ENCODE results near the gene CD74.
A peak's percentile ranks its signal among the peaks of the same experiment; 100 is the strongest.

CD74 gene

DNA sequence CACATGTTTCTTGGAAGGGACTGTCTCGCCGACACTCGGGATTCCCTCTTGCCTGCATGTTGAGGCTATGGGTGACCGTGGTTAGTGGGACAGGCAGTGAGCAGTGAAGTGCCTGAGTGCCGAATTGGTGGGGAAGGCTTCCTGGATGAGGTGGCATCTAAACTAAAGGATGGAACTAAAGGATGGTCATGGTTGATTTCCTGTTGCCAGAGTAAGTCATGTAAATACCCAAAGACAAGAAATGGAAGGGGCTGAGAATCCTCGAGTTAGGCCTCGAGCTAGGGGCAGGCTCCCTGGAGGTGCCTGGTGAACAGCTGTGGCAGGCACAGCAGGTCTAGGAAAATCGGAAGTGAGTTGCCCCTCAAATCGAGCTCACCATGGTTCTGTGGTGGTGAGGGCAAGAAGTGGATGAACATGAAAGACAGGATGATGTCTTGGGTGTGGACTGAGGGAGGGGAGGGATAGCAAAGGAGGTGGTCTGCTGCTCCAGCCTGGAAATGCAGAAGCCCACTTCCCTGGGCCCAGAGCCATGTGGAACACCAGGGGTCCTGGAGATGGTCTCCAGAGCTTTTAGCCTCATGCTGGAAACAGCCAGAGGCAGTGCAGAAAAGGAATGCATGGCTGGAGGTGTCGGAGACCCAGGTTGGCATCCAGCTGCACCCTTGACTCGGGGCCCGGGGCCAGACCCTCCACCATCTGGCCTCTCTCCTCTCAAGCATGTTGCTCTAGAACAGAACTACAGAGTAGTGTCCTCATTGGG lies 12.2 kb downstream of the CD74 start:
- DNase-seq, result peak; percentile 33
- H3K4me3 Mint-ChIP-seq, result peak overlapping the region; percentile 23 to 70
- no peaks in the 10 kb centered on the region for H3K9me3 Mint-ChIP-seq
- ATAC-seq (replicated peaks), result peak; percentile 3 to 13
- peaks cover 54 to 84% of the 10 kb centered on the region in 2 donors for H3K36me3 Mint-ChIP-seq
- peaks cover 53 to 62% of the 10 kb centered on the region in 2 donors for H3K4me1 Mint-ChIP-seq
- peak overlapping the region; percentile 98 for H3K27ac Mint-ChIP-seq
- peaks cover 0 to 6% of the 10 kb centered on the region in 2 donors for H3K27me3 Mint-ChIP-seq

DNA sequence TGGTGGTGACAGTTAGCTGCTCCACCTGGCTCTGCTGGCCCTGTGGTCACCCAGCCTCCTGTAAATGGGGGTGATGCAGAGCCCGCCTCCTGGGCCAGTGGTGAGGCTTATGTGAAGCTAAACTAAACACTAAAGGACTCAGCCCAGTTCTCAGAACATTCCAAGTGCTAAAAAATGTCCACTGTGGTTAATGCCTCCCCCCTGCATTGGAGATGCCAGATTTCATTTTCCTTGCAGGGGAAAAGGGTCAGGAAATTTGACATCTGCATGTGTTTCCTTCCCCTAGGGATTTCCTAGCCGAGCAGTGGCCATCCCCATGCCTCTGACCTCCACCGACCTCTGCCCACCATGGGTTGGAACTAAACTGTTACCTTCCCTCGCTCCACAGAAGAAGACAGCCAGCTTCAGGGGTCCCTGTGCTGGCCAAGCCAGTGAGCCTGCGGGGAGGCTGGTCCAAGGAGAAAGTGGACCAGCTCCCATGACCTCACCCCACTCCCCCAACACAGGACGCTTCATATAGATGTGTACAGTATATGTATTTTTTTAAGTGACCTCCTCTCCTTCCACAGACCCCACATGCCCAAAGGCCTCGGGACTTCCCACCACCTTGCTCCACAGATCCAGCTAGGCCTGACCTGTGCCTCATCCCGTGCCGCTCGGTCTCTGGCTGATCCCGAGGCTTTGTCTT lies 13.0 kb downstream of the CD74 start:
- DNase-seq (peak; percentile 49), ATAC-seq (replicated peaks) (peak; percentile 23 to 33)
- Mint-ChIP-seq H3K9me3 (no peaks in the 10 kb centered on the region), H3K36me3 (peaks cover 54 to 81% of the 10 kb centered on the region in 2 donors), H3K27me3 (peaks cover 0 to 6% of the 10 kb centered on the region in 2 donors), H3K4me3 (peak overlapping the region; percentile 66 to 70), H3K4me1 (peaks cover 49 to 62% of the 10 kb centered on the region in 2 donors), H3K27ac (peak overlapping the region; percentile 98)

DNA sequence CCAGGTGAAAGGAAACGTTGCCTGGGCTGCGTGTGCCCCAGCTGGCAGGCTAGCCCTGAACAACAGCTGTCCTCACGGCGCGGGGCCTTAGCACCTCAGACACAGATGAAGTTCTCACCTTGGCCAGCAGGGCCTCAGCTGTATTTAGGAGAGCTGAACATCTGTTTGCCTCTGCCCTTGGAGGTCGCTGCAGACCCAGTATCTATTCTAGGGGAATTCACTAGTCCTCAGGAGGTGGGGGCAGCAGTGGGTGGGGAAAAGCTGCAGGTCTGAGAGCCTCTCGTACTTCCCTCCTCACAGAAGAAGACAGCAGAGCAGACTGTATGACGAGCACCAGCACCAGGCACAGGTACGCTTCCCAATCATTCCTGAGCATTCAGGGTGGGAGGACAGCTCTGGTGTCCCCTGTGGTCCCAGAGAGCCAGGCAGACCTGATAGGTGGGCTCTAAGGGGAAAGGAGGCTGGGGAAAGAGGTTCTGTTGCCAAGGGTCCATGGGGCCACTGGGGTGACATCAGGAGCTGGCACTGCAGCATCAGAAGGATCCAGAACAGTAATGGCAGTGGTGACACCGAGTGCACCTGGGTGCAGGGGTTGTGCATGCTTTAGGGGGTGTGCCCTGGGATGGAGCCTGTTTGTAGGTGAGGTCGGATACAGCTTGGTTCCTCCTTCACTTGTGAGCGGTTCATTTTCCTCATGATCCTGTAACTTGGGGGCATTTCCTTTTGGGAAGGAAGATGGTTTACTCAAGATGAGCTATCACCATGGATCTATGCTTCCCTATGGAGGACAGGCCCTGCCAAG lies 13.8 kb downstream of the CD74 start:
- H3K27ac Mint-ChIP-seq, result peak overlapping the region; percentile 98

DNA sequence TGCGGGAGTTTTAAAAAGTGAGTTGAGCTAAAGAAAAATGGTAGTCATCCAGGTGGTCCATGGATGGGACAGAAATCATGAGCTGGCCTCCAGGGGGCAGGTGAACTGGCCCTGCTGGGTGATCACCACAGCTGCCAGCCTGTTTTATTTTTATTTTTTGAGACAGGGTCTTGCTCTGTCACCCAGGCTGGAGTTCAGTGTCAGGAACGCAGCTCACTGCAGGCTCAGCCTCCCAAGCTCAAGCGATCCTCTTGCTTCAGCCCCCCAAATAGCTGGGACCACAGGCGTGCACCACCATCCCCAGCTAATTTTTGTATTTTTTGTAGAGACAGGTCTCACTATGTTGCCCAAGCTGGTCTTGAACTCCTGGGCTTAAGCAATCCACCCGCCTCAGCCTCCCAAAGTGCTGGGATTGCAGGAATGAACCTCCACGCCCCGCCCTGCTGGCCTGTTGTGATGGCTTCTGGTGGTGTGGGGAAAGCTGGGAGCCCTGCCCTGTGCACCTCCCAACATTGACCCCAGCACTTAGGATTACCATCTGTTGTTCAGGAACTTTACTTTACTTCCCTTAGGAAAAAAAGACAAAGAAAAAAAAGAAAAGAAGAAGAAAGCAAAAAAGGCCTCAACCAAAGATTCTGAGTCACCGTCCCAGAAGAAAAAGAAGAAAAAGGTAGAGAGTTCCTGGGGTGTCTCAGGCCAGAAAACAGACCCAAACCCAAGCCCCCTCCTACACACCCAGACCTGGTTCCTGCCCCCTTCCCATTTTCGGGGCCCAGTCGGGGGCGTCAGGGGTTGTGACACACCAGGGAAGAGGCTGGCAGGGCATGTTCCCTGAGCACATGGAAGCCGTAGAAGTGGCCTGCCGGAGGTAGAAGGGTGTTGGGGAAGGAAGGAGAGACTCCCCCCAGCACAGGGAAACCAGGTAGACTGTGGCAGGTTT lies 14.7 kb downstream of the CD74 start:
- peaks cover 48 to 71% of the 10 kb centered on the region in 2 donors for H3K4me1 Mint-ChIP-seq
- DNase-seq (no peak), ATAC-seq (replicated peaks) (peak; percentile 0)
- peak overlapping the region; percentile 66 to 77 for H3K4me3 Mint-ChIP-seq
- H3K36me3 Mint-ChIP-seq, result peaks cover 58 to 74% of the 10 kb centered on the region in 2 donors
- H3K27me3 Mint-ChIP-seq, result peaks cover 0 to 6% of the 10 kb centered on the region in 2 donors
- peak overlapping the region; percentile 98 for H3K27ac Mint-ChIP-seq
- H3K9me3 Mint-ChIP-seq, result no peaks in the 10 kb centered on the region

More for the DNA sequence above, 13.8 kb downstream of the CD74 start:
- Mint-ChIP-seq H3K4me1 (peaks cover 46 to 63% of the 10 kb centered on the region in 2 donors), H3K27me3 (peaks cover 0 to 6% of the 10 kb centered on the region in 2 donors), H3K9me3 (no peaks in the 10 kb centered on the region), H3K36me3 (peaks cover 54 to 74% of the 10 kb centered on the region in 2 donors), H3K4me3 (peak overlapping the region; percentile 66 to 77)
- peak; percentile 80 for DNase-seq
- ATAC-seq (replicated peaks), result peak; percentile 67 to 72

DNA sequence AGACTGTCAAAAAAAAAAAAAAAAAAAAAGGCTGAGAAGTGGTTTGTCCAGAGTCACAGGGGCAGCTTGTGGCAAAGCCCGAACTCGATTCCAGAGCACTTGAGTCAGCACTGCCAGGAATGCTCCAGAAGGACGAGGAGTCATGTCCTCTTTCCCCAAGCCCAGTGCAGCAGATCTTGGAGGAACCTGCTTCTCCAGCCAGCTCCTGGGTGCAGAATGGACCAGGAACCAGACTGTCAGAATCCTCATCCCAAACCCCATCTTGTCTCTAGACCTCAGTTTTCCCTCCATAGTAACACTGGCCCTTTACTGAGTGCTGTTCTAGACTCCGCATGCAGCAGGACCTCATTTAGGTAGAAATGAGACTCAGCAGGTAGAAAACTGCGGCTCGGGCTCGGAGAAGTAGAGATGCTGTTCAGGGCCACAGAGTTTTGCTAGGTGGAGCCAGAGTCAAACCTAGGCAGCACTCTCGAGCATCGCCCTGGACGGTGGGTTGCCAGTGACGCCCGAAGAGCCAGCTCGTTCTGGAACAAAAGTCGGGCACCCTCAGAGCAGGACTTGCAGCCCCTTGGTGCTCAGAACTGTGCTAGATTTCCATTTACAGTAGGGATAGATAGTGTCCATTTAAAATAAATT lies 15.4 kb downstream of the CD74 start:
- Mint-ChIP-seq H3K27me3 (peaks cover 0 to 6% of the 10 kb centered on the region in 2 donors), H3K4me3 (peak overlapping the region in 1 of 2 donors; percentile 61), H3K9me3 (no peaks in the 10 kb centered on the region), H3K27ac (peak overlapping the region; percentile 98), H3K4me1 (peaks cover 45 to 64% of the 10 kb centered on the region in 2 donors), H3K36me3 (peaks cover 52 to 67% of the 10 kb centered on the region in 2 donors)
- DNase-seq (no peak), ATAC-seq (replicated peaks) (no peak)

DNA sequence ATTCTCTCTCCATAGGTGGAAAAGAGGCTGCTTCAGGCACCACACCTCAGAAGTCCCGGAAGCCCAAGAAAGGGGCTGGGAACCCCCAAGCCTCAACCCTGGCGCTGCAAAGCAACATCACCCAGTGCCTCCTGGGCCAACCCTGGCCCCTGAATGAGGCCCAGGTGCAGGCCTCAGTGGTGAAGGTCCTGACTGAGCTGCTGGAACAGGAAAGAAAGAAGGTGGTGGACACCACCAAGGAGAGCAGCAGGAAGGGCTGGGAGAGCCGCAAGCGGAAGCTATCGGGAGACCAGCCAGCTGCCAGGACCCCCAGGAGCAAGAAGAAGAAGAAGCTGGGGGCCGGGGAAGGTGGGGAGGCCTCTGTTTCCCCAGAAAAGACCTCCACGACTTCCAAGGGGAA lies 16.4 kb downstream of the CD74 start:
- peaks cover 0 to 6% of the 10 kb centered on the region in 2 donors for H3K27me3 Mint-ChIP-seq
- H3K36me3 Mint-ChIP-seq, result peaks cover 47 to 64% of the 10 kb centered on the region in 2 donors
- peak overlapping the region in 1 of 2 donors; percentile 42 for H3K4me3 Mint-ChIP-seq
- no peaks in the 10 kb centered on the region for H3K9me3 Mint-ChIP-seq
- no peak for ATAC-seq (replicated peaks)
- H3K4me1 Mint-ChIP-seq, result peaks cover 37 to 62% of the 10 kb centered on the region in 2 donors
- no peak for DNase-seq
- H3K27ac Mint-ChIP-seq, result peak overlapping the region; percentile 90

DNA sequence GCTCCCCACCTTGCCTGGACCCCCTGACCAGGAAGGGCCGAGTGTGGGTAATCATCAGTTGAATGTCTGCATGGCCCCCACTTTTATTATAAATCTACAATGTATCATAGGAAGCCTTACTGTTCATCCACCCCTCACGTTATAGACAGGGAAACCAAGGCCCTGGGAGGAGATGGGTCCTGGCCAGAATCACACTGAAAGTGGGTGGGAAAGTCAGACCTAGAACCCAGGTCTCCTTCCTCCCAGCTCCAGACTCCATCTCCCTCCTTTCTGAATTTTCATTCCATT lies 17.1 kb downstream of the CD74 start:
- peak overlapping the region; percentile 90 for H3K27ac Mint-ChIP-seq
- H3K4me1 Mint-ChIP-seq, result peaks cover 34 to 55% of the 10 kb centered on the region in 2 donors

DNA sequence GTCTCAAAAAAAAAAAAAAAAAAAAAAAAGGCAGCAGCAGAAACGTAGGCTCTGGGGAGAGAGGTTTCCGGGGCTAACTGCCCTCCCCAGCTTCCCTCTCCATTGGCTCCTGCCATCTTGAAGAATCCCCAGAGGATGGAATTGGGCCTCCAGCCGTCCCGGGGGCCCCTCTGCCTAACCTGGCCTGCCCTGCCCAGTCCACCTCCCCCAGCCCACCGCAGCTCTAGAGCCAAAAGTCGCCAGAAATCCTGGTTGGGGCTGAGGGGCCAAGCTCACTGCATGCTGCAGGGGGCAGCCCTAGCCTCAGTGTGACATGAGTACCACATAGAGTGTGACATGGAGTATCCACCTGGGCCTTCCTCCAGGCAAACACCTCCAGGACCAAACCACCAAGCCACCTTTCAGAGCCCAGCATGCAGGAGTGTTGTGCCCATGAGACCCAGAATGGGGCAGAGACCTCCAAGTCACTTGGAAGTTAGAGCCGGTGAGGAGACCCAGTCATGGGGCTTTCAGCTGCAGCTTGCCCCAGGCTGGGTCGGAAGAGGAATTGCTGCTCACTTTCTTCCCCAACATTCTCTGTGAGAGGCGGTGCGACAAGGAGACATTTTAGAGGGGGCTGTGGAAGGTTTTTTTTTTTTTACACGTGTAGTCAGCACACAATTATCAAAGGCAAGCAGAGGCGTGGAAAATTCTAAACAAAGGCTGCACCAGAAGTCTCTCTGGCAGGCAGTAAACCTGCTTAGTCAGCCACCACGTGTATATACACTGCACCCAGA lies 17.6 kb downstream of the CD74 start:
- peaks cover 0 to 2% of the 10 kb centered on the region in 2 donors for H3K27me3 Mint-ChIP-seq
- no peak overlapping the region for H3K4me3 Mint-ChIP-seq
- ATAC-seq (replicated peaks) (no peak), DNase-seq (no peak)
- no peaks in the 10 kb centered on the region for H3K9me3 Mint-ChIP-seq
- peak overlapping the region; percentile 76 for H3K27ac Mint-ChIP-seq
- H3K4me1 Mint-ChIP-seq, result peaks cover 29 to 50% of the 10 kb centered on the region in 2 donors
- peaks cover 40 to 64% of the 10 kb centered on the region in 2 donors for H3K36me3 Mint-ChIP-seq

More for the DNA sequence above, 17.1 kb downstream of the CD74 start:
- peaks cover 0 to 6% of the 10 kb centered on the region in 2 donors for H3K27me3 Mint-ChIP-seq
- no peaks in the 10 kb centered on the region for H3K9me3 Mint-ChIP-seq
- peaks cover 43 to 64% of the 10 kb centered on the region in 2 donors for H3K36me3 Mint-ChIP-seq
- no peak for DNase-seq
- H3K4me3 Mint-ChIP-seq, result no peak overlapping the region
- no peak for ATAC-seq (replicated peaks)

DNA sequence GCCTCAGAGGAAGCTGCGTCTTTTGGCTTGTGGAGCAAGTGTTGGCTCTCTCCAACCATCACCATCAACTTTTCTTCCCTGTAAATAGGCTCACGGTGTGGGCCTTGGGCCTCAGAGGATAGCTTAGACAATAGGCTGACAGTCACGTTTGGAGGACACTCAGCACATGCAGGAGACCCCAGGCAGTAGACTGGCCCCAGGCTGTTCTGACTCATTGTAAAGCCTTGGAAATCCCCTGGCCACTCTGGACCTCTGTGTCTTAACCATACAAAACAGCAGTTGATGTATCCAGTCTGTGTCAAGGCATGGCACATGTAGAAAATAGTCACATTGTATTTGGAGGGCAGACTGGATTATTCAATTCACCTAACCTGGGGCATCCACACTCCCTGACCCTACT lies 18.6 kb downstream of the CD74 start:
- Mint-ChIP-seq H3K27ac (peak overlapping the region; percentile 5), H3K4me3 (no peak overlapping the region), H3K27me3 (no peaks in the 10 kb centered on the region), H3K9me3 (no peaks in the 10 kb centered on the region), H3K36me3 (peaks cover 39 to 65% of the 10 kb centered on the region in 2 donors), H3K4me1 (peaks cover 23 to 40% of the 10 kb centered on the region in 2 donors)
- DNase-seq (peak; percentile 14), ATAC-seq (replicated peaks) (peak; percentile 19 to 23)

DNA sequence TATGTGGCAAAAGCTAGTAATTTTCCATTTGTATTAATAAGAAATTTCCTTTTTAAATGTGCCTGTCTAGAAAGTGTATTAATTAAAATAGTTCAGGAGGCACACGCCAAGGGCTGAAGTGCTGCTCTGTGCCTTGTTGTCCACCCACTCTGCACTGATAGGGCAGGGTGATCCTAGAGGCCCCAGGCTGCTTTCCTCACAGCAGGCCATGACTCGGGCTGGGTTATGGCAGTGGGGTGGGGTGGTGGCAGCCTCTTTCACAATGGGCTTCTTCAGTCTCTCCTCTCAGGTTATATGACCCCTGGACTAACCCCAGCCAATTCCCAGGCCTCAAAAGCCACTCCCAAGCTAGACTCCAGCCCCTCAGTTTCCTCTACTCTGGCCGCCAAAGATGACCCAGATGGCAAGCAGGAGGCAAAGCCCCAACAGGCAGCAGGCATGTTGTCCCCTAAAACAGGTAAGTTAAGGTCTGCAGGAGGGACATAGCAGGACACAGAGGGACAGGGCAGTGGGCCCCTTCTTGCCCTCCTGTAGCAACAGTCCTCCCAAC lies 19.5 kb downstream of the CD74 start:
- no peak for ATAC-seq (replicated peaks)
- Mint-ChIP-seq H3K4me3 (no peak overlapping the region), H3K27ac (peak overlapping the region; percentile 85), H3K4me1 (peaks cover 16 to 31% of the 10 kb centered on the region in 2 donors), H3K9me3 (no peaks in the 10 kb centered on the region), H3K27me3 (no peaks in the 10 kb centered on the region), H3K36me3 (peaks cover 31 to 56% of the 10 kb centered on the region in 2 donors)
- no peak for DNase-seq

DNA sequence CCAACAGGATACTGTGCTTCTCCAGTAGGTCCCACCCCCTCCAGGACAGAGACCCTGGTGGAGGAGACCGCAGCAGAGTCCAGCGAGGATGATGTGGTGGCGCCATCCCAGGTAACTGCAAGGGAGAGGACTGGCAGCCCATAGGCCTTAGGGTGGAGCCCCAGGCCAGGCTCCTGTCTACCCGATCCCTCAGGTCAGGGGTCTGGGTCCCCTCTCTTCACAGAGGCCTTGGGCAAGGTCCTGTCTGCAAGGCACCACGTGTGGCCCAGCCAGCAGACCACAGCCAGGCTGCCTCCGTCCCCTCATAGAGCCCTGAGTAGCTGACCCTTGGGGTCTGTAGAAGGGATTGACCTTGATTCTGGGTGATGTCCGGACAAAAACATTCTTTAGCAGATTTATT lies 20.0 kb downstream of the CD74 start:
- Mint-ChIP-seq H3K4me1 (peaks cover 14 to 28% of the 10 kb centered on the region in 2 donors), H3K9me3 (no peaks in the 10 kb centered on the region), H3K27me3 (no peaks in the 10 kb centered on the region), H3K4me3 (no peak overlapping the region), H3K36me3 (peaks cover 33 to 57% of the 10 kb centered on the region in 2 donors), H3K27ac (peak overlapping the region; percentile 51)
- DNase-seq (no peak), ATAC-seq (replicated peaks) (no peak)

DNA sequence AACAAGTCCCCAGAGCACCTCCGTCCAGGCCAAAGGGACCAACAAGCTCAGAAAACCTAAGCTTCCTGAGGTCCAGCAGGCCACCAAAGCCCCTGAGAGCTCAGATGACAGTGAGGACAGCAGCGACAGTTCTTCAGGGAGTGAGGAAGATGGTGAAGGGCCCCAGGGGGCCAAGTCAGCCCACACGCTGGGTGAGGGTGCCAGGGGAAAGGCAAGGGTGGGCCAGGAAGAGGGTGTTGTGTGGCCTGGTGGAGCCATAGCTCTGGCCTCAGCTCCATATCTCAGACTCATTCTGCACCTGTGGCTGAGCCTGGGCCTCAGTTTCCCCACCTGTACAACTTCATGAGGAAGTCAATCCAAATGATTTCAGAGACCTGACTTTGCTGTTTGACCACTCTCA lies 20.7 kb downstream of the CD74 start:
- H3K36me3 Mint-ChIP-seq, result peaks cover 30 to 57% of the 10 kb centered on the region in 2 donors
- DNase-seq (no peak), ATAC-seq (replicated peaks) (no peak)
- peak overlapping the region; percentile 56 for H3K27ac Mint-ChIP-seq
- peaks cover 11 to 23% of the 10 kb centered on the region in 2 donors for H3K4me1 Mint-ChIP-seq
- no peak overlapping the region for H3K4me3 Mint-ChIP-seq
- no peaks in the 10 kb centered on the region for H3K9me3 Mint-ChIP-seq
- H3K27me3 Mint-ChIP-seq, result no peaks in the 10 kb centered on the region

All from stimulated activated naive B cell treated with anti-CD40 and anti-IgM and Interleukin-4, amounts not matched to agents 10 μg/mL and 1 μg/mL and 100 μg/mL, for 72 hours (primary cell).